ENCODE results near the gene CLPTM1L. TPM values are rescaled to one million over a fixed set of nuclear protein-coding genes. Genes with fewer than 3 reads are reported as not detected.

Gene CLPTM1L
- total RNA-seq, 4 donors from 2014 or later: 65.0 to 165 (median 106) TPM

GRCh38 chr5:1310118-1310517 is 34.8 kb downstream of the CLPTM1L start:
- DNase-seq (ENCODE audit: low spot score) (no peak), ATAC-seq (ENCODE audit: low FRiP score) (no peak)
- TF ChIP-seq CTCF (IDR thresholded peaks at IDR 0.05): no peak

- no peak for ATAC-seq (ENCODE audit: low FRiP score)
- no peak for TF ChIP-seq CTCF (IDR thresholded peaks at IDR 0.05)
- no peak for DNase-seq (ENCODE audit: low spot score)
Measured at GRCh38 chr5:1304033-1304432, 40.9 kb downstream of the CLPTM1L start.

DNA sequence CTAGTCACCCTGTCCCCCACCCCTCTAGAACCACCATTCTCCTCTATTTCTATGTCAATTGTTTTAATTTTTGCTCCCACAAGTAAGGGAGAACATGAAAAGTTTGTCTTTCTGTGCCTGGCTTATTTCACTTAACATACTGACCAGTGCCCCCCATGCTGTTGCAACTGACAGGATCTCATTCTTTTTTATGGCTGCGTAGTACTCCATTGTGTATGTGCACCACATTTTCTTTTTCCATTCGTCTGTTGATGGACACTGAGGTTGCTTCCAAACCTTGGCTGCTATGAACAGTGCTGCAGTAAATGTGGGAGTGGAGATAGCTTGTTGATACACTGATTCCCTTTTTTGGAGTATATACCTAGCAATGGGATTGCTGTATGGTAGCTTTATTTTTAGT is 42.6 kb downstream of the CLPTM1L start:
- no peak for DNase-seq (ENCODE audit: low spot score)
- ATAC-seq (ENCODE audit: low FRiP score): no peak
- no peak for TF ChIP-seq CTCF (IDR thresholded peaks at IDR 0.05)

DNA sequence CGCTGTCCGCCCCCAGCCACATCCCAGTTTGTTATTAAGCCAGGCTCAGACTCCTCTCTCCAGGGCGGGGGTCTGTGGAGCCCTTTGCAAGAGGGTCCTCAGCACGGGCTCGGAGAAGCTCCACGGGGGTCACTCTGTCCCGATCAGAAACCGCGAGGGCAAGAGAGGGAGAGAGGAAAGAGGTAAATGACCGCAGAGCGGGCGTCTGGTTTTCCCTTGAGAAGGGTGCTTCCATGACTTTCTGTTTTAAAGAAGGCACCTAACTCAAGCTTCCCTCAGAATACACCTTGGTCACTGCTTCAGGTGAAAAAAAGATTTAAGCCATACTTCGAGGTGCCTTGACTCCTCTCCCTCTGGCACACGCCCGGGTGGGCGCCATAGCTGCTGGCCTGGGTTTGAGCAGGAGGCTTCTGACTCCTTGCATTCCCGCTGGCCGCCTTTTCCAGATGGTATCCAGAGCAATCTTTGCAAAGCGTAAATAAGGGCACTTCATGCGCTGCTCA is 44.3 kb downstream of the CLPTM1L start:
- DNase-seq (ENCODE audit: low spot score): no peak
- no peak for TF ChIP-seq CTCF (IDR thresholded peaks at IDR 0.05)
- no peak for ATAC-seq (ENCODE audit: low FRiP score)

DNA sequence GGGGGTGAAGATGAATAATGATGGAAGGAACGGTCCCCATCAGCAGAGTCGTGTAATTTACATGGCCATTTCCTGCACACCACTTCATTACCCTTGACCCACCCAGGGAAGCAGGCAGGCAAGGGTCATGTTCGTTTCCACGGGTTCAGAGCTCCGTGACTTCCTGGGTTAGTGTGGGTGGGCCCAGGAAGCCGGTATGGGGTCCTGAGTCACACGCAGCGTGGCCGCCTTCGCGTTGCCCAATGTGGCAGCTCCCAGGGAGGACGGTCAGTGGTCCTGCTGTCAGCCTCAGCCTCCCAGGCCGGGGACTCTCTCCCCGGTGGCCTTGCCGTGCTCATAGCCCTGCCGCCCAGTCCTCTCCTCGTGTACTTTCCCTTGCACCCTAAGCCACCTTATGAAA is 44.9 kb downstream of the CLPTM1L start:
- no peak for DNase-seq (ENCODE audit: low spot score)
- ATAC-seq (ENCODE audit: low FRiP score): no peak
- no peak for TF ChIP-seq CTCF (IDR thresholded peaks at IDR 0.05)

DNA sequence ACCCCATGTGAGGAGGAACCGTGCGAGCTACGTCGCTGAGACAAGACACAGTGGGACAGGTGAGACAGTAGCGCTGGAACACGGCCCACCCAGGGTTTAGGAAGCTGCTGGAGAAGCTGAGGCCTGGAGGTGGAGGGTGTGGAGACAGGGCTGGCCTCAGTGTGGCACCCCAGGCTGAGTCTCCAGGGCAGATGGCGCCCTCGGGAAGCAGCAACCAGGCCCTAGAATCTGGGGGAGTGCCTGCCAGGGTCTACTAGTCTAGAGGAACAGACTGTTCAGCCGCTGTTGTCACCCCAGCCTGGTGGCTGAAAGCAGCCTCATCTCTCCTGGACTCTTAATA is 45.4 kb downstream of the CLPTM1L start:
- ATAC-seq (ENCODE audit: low FRiP score): no peak
- TF ChIP-seq CTCF (IDR thresholded peaks at IDR 0.05): no peak

GRCh38 chr5:1298723-1299510 is 46.0 kb downstream of the CLPTM1L start:
- ATAC-seq (ENCODE audit: low FRiP score): no peak
- DNase-seq (ENCODE audit: low spot score): no peak
- TF ChIP-seq CTCF (IDR thresholded peaks at IDR 0.05): no peak

More for the DNA sequence above, 45.4 kb downstream of the CLPTM1L start:
- no peak for DNase-seq (ENCODE audit: low spot score)

All from omental fat pad (tissue), 4 donors.